ENCODE results near the gene PHACTR1. TPM values are rescaled to one million over a fixed set of nuclear protein-coding genes. Genes with fewer than 3 reads are reported as not detected.

PHACTR1 gene
- total and polyA plus RNA-seq, 2 donors (not counting 1 experiment from before 2014, with no cell fraction given), result 0.60 to 1.2 TPM

DNA sequence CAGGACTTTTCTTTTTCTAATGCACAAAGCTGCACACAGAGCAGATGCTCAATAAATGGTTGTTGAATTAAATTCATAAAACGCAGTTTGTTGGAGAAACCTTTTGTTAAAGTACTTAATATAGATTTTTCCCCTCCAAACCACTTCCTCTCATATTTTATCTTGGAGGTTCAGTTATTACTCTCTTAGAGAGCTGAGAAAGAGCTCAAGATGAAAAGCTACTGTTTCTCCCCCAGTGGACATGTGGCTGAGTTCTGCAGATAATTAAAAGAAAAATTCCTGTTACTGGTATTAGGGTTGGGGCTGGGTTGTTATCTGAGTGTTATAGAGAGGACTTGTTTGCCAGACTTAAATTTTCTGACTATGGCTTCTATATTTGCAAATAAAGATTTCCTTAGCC is 317.7 kb downstream of the PHACTR1 start:
- Histone ChIP-seq H3K79me2 (ENCODE audit: control insufficient read depth, insufficient read depth, low read length) (no peaks in the 10 kb centered on the region), H2AFZ (ENCODE audit: low read length) (no peak overlapping the region), H4K20me1 (ENCODE audit: control insufficient read depth, extremely low read depth, insufficient read depth, low read length) (no peaks in the 10 kb centered on the region), H3K4me1 (ENCODE audit: control insufficient read depth, extremely low read depth, insufficient read depth, low read length) (no peaks in the 10 kb centered on the region), H3K4me3 (replicated peaks in 1 of 4; ENCODE audit: control extremely low read depth in 1 of 4, insufficient read depth in 1 of 4, low read depth in 3 of 4, low read length in 4 of 4) (no peak overlapping the region), H3K9me3 (ENCODE audit: control insufficient read depth, insufficient read depth, low read depth, low read length) (no peaks in the 10 kb centered on the region), H3K27me3 (ENCODE audit: control insufficient read depth, insufficient read depth, low read length) (no peaks in the 10 kb centered on the region), H3K27ac (ENCODE audit: insufficient read depth, low read length) (no peak overlapping the region), H3K36me3 (ENCODE audit: control insufficient read depth, insufficient read depth, low read length) (no peaks in the 10 kb centered on the region), H3K9ac (ENCODE audit: insufficient read depth, low read length) (no peak overlapping the region), H3K4me2 (ENCODE audit: extremely low read depth, insufficient read depth, low read length) (no peak overlapping the region)
- DNase-seq (ENCODE audit: low read depth in 2 of 2), result no peak
- TF ChIP-seq EZH2 (IDR thresholded peaks at IDR 0.05; ENCODE audit: low read length, missing control alignments) (no peak), CTCF (conservative IDR thresholded peaks at IDR 0.05 in 1 of 2, IDR thresholded peaks at IDR 0.05 in 1 of 2; ENCODE audit: low read depth in 1 of 2, low read length in 2 of 2) (no peak)

DNA sequence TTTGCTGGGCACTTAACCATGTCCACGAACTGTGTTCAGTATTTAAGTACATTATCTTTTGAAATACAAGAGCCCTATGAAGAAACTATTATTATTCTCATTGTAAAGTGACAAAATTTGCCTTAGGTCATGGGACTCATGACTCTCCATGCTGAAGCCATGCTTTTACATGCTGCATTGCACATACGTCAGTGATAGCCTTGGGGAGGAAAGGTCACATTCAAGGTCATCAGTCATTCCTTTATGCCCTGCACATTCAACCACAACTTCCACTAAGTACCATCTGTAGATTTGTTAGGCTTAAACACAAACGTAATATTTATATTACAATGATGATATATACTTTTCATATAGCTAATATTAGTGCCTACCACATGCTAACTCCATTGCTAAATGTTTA is 319.0 kb downstream of the PHACTR1 start:
- no peak for DNase-seq (ENCODE audit: low read depth in 2 of 2)
- H3K4me1 ChIP-seq (ENCODE audit: control insufficient read depth, extremely low read depth, insufficient read depth, low read length), result no peaks in the 10 kb centered on the region
- no peaks in the 10 kb centered on the region for H3K36me3 ChIP-seq (ENCODE audit: control insufficient read depth, insufficient read depth, low read length)
- H3K4me3 ChIP-seq (replicated peaks in 1 of 4; ENCODE audit: control extremely low read depth in 1 of 4, insufficient read depth in 1 of 4, low read depth in 3 of 4, low read length in 4 of 4), result no peak overlapping the region
- H3K9ac ChIP-seq (ENCODE audit: insufficient read depth, low read length), result no peak overlapping the region
- H3K9me3 ChIP-seq (ENCODE audit: control insufficient read depth, insufficient read depth, low read depth, low read length), result no peaks in the 10 kb centered on the region
- H3K27ac ChIP-seq (ENCODE audit: insufficient read depth, low read length), result no peak overlapping the region
- H3K27me3 ChIP-seq (ENCODE audit: control insufficient read depth, insufficient read depth, low read length), result no peaks in the 10 kb centered on the region
- H4K20me1 ChIP-seq (ENCODE audit: control insufficient read depth, extremely low read depth, insufficient read depth, low read length), result no peaks in the 10 kb centered on the region
- no peak overlapping the region for H3K4me2 ChIP-seq (ENCODE audit: extremely low read depth, insufficient read depth, low read length)
- H2AFZ ChIP-seq (ENCODE audit: low read length), result no peak overlapping the region
- TF ChIP-seq EZH2 (IDR thresholded peaks at IDR 0.05; ENCODE audit: low read length, missing control alignments) (no peak), CTCF (conservative IDR thresholded peaks at IDR 0.05 in 1 of 2, IDR thresholded peaks at IDR 0.05 in 1 of 2; ENCODE audit: low read depth in 1 of 2, low read length in 2 of 2) (no peak)
- no peaks in the 10 kb centered on the region for H3K79me2 ChIP-seq (ENCODE audit: control insufficient read depth, insufficient read depth, low read length)

- Histone ChIP-seq H3K36me3 (ENCODE audit: control insufficient read depth, insufficient read depth, low read length) (no peaks in the 10 kb centered on the region), H3K4me1 (ENCODE audit: control insufficient read depth, extremely low read depth, insufficient read depth, low read length) (no peaks in the 10 kb centered on the region), H3K9me3 (ENCODE audit: control insufficient read depth, insufficient read depth, low read depth, low read length) (no peaks in the 10 kb centered on the region), H3K9ac (ENCODE audit: insufficient read depth, low read length) (no peak overlapping the region), H2AFZ (ENCODE audit: low read length) (no peak overlapping the region), H3K27ac (ENCODE audit: insufficient read depth, low read length) (no peak overlapping the region), H3K79me2 (ENCODE audit: control insufficient read depth, insufficient read depth, low read length) (no peaks in the 10 kb centered on the region), H3K4me2 (ENCODE audit: extremely low read depth, insufficient read depth, low read length) (no peak overlapping the region), H3K4me3 (replicated peaks in 1 of 4; ENCODE audit: control extremely low read depth in 1 of 4, insufficient read depth in 1 of 4, low read depth in 3 of 4, low read length in 4 of 4) (no peak overlapping the region), H3K27me3 (ENCODE audit: control insufficient read depth, insufficient read depth, low read length) (no peaks in the 10 kb centered on the region), H4K20me1 (ENCODE audit: control insufficient read depth, extremely low read depth, insufficient read depth, low read length) (no peaks in the 10 kb centered on the region)
- DNase-seq (ENCODE audit: low read depth in 2 of 2), result no peak
- TF ChIP-seq CTCF (conservative IDR thresholded peaks at IDR 0.05 in 1 of 2, IDR thresholded peaks at IDR 0.05 in 1 of 2; ENCODE audit: low read depth in 1 of 2, low read length in 2 of 2), result no peak
Observed at GRCh38 chr6:13038315-13038714, 321.7 kb downstream of the PHACTR1 start.

All from fibroblast of lung (primary cell).